ENCODE results near the gene SORD. TPM values are rescaled to one million over a fixed set of nuclear protein-coding genes. Genes with fewer than 3 reads are reported as not detected.
"Not testable (repeated sequence)": the region's sequence is repeated elsewhere in the genome, so short reads cannot be mapped to it uniquely, and the experiment has no call there.

Gene SORD
- total RNA-seq, 1 donor from 2014 or later: 300 TPM

DNA sequence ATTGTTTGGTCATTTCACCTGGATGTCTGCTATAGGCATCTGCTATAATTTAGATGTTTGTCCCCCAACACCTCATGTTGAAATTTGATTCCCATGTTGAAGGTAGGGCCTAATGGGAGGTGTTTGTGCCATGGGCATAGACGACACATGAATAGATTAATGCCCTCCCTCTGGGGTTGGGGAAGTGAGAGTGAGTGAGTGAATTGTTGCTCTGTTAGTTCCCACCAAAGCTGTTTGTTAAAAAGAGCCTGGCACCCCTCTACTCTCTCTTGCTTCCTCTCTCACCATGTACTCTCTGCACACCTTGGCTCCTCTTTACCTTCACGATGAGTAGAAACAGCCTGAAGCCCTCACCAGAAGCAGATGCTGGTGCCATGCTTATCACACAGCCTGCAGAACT, 23.9 kb upstream of the SORD start:
- Mint-ChIP-seq H3K27me3 (no peaks in the 10 kb centered on the region), H3K4me3 (ENCODE audit: low read depth) (no peak overlapping the region), H3K9me3 (ENCODE audit: low read depth) (peaks cover 4% of the 10 kb centered on the region), H3K27ac (no peak overlapping the region), H3K4me1 (ENCODE audit: low read depth) (peaks cover 29% of the 10 kb centered on the region), H3K36me3 (ENCODE audit: insufficient read depth) (no peaks in the 10 kb centered on the region)
- TF ChIP-seq, protein P1, sequence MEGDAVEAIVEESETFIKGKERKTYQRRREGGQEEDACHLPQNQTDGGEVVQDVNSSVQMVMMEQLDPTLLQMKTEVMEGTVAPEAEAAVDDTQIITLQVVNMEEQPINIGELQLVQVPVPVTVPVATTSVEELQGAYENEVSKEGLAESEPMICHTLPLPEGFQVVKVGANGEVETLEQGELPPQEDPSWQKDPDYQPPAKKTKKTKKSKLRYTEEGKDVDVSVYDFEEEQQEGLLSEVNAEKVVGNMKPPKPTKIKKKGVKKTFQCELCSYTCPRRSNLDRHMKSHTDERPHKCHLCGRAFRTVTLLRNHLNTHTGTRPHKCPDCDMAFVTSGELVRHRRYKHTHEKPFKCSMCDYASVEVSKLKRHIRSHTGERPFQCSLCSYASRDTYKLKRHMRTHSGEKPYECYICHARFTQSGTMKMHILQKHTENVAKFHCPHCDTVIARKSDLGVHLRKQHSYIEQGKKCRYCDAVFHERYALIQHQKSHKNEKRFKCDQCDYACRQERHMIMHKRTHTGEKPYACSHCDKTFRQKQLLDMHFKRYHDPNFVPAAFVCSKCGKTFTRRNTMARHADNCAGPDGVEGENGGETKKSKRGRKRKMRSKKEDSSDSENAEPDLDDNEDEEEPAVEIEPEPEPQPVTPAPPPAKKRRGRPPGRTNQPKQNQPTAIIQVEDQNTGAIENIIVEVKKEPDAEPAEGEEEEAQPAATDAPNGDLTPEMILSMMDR (IDR thresholded peaks at IDR 0.05; ENCODE audit: unreplicated experiment): no peak
- DNase-seq (ENCODE audit: low spot score, unreplicated experiment): no peak

DNA sequence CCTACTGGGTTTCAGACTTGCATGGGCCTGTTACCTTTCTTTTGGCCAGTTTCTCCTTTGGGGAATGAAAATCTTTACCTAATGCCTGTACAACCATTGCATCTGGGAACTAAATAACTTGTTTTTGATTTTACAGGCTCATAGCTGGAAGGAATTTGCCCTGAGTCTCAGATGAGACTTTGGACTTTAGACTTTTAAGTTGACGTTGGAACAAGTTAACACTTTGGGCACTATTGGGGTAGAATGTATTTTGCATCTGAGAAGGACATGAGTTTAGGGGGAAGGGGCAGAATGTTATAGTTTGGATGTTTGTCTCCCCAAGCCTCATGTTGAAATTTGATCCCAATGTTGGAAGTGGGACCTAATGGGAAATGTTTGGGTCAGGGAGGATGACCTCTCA, 21.8 kb upstream of the SORD start:
- not testable (repeated sequence) for H3K27me3 Mint-ChIP-seq; DNase-seq (ENCODE audit: low spot score, unreplicated experiment); H3K36me3 Mint-ChIP-seq (ENCODE audit: insufficient read depth); H3K9me3 Mint-ChIP-seq (ENCODE audit: low read depth); H3K27ac Mint-ChIP-seq; H3K4me3 Mint-ChIP-seq (ENCODE audit: low read depth)
- H3K4me1 Mint-ChIP-seq (ENCODE audit: low read depth): peaks cover 28% of the 10 kb centered on the region

- H3K36me3 Mint-ChIP-seq (ENCODE audit: insufficient read depth); H3K27me3 Mint-ChIP-seq; H3K4me3 Mint-ChIP-seq (ENCODE audit: low read depth); DNase-seq (ENCODE audit: low spot score, unreplicated experiment); H3K27ac Mint-ChIP-seq: not testable (repeated sequence)
- Mint-ChIP-seq H3K4me1 (ENCODE audit: low read depth) (peaks cover 22% of the 10 kb centered on the region), H3K9me3 (ENCODE audit: low read depth) (peaks cover 25% of the 10 kb centered on the region)
These were observed 19.1 kb upstream of the SORD start for GRCh38 chr15:45003731-45004410.

DNA sequence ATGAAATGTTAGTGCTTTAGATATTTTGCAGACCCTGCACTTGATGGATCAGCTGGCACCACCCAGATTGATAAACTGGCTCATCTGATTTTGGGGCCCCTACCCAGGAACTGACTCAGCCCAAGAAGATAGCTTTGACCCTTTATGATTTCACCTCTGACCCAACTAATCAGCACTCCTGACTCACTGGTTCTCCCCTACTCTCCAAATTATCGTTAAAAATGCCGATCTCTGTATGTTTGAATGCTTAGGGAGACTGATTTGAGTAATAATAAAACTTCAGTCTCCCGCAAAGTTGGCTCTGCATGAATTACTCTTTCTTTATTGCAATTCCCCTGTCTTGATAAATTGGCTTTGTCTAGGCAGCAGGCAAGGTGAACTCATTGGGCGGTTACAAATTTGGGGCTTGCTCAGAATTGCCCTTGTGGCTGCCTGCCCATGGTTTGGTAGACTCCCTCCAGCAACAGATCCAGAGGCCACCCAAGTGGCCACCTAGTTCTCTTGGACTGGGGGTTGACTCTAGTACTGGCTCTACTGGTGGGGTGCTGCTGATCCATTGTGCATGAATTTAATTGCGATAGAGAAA, 18.3 kb upstream of the SORD start:
- DNase-seq (ENCODE audit: low spot score, unreplicated experiment); H3K27me3 Mint-ChIP-seq; H3K4me3 Mint-ChIP-seq (ENCODE audit: low read depth); H3K36me3 Mint-ChIP-seq (ENCODE audit: insufficient read depth); H3K27ac Mint-ChIP-seq: not testable (repeated sequence)
- Mint-ChIP-seq H3K9me3 (ENCODE audit: low read depth) (peaks cover 27% of the 10 kb centered on the region), H3K4me1 (ENCODE audit: low read depth) (peaks cover 22% of the 10 kb centered on the region)

DNA sequence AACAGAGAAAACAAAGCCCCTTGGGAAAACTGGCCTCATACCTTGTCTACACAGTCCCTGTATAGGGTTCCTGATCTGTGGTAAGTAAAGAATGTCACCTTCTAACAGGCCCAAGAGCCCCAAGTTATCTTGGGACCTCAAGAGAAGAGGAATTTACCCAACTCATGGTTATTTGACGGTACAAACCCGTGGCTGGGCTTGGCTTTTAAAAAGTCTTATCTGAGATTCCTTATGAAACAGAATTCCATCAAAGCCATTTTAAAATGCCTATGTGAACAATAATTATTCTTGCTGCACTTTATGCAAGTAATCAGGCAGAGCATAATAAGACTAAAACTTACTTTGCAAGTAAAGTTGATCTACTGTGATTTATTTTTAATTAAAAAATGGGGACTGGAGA, 13.9 kb upstream of the SORD start:
- peaks cover 32% of the 10 kb centered on the region for H3K9me3 Mint-ChIP-seq (ENCODE audit: low read depth)
- H3K36me3 Mint-ChIP-seq (ENCODE audit: insufficient read depth): peaks cover 5% of the 10 kb centered on the region
- H3K27me3 Mint-ChIP-seq: no peaks in the 10 kb centered on the region
- TF ChIP-seq, protein P1 (IDR thresholded peaks at IDR 0.05; ENCODE audit: unreplicated experiment): no peak
- no peaks in the 10 kb centered on the region for H3K4me1 Mint-ChIP-seq (ENCODE audit: low read depth)
- no peak for DNase-seq (ENCODE audit: low spot score, unreplicated experiment)
- no peak overlapping the region for H3K27ac Mint-ChIP-seq
- H3K4me3 Mint-ChIP-seq (ENCODE audit: low read depth): no peak overlapping the region

- not testable (repeated sequence) for H3K4me3 Mint-ChIP-seq (ENCODE audit: low read depth); H3K4me1 Mint-ChIP-seq (ENCODE audit: low read depth); DNase-seq (ENCODE audit: low spot score, unreplicated experiment); H3K27ac Mint-ChIP-seq; H3K27me3 Mint-ChIP-seq; H3K36me3 Mint-ChIP-seq (ENCODE audit: insufficient read depth)
- H3K9me3 Mint-ChIP-seq (ENCODE audit: low read depth): peaks cover 30% of the 10 kb centered on the region
These were observed 7.9 kb upstream of the SORD start for GRCh38 chr15:45015114-45015513.

DNA sequence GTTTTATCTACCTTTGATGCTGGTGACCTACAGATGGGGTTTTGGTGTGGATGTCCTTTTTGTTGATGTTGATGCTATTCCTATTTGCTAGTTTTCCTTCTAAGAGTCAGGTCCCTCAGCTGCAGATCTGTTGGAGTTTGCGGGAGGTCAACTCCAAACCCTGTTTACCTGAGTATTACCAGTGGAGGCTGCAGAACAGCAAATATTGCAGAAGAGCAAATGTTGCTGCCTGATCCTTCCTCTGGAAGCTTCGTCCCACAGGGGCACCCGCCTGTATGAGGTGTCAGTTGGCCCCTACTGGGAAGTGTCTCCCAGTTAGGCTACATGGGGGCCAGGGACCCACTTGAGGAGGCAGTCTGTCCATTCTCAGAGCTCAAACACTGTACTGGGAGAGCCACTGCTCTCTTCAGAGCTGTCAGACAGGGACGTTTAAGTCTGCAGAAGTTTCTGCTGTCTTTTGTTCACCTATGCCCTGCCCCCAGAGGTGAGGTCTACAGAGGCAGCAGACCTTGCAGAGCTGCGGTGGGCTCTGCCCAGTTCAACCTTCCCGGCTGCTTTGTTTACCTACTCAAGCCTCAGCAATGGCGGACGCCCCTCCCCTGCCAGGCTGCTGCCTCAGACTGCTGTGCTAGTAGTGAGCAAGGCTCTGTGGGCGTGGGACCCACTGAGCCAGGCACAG, 2.6 kb upstream of the SORD start:
- not testable (repeated sequence) for H3K27me3 Mint-ChIP-seq; H3K36me3 Mint-ChIP-seq (ENCODE audit: insufficient read depth)

GRCh38 chr15:45020901-45021259, 2.1 kb upstream of the SORD start:
- not testable (repeated sequence) for H3K4me3 Mint-ChIP-seq (ENCODE audit: low read depth); H3K36me3 Mint-ChIP-seq (ENCODE audit: insufficient read depth); DNase-seq (ENCODE audit: low spot score, unreplicated experiment); H3K27ac Mint-ChIP-seq; H3K27me3 Mint-ChIP-seq
- H3K9me3 Mint-ChIP-seq (ENCODE audit: low read depth): peaks cover 24% of the 10 kb centered on the region
- H3K4me1 Mint-ChIP-seq (ENCODE audit: low read depth): peaks cover 23% of the 10 kb centered on the region

More for the DNA sequence above, 2.6 kb upstream of the SORD start:
- peaks cover 19% of the 10 kb centered on the region for H3K4me1 Mint-ChIP-seq (ENCODE audit: low read depth)
- not testable (repeated sequence) for H3K27ac Mint-ChIP-seq; DNase-seq (ENCODE audit: low spot score, unreplicated experiment); H3K4me3 Mint-ChIP-seq (ENCODE audit: low read depth)
- peaks cover 24% of the 10 kb centered on the region for H3K9me3 Mint-ChIP-seq (ENCODE audit: low read depth)
